Amniotic epithelial cell (primary cell): ENCODE measurements around the gene IL3RA.

Experiments
- DNase-seq: peaks from one replicate; pipeline ENCODE4 v3.0.0-alpha.2; 2010; ENCODE audit warnings: low read depth

IL3RA gene

DNA sequence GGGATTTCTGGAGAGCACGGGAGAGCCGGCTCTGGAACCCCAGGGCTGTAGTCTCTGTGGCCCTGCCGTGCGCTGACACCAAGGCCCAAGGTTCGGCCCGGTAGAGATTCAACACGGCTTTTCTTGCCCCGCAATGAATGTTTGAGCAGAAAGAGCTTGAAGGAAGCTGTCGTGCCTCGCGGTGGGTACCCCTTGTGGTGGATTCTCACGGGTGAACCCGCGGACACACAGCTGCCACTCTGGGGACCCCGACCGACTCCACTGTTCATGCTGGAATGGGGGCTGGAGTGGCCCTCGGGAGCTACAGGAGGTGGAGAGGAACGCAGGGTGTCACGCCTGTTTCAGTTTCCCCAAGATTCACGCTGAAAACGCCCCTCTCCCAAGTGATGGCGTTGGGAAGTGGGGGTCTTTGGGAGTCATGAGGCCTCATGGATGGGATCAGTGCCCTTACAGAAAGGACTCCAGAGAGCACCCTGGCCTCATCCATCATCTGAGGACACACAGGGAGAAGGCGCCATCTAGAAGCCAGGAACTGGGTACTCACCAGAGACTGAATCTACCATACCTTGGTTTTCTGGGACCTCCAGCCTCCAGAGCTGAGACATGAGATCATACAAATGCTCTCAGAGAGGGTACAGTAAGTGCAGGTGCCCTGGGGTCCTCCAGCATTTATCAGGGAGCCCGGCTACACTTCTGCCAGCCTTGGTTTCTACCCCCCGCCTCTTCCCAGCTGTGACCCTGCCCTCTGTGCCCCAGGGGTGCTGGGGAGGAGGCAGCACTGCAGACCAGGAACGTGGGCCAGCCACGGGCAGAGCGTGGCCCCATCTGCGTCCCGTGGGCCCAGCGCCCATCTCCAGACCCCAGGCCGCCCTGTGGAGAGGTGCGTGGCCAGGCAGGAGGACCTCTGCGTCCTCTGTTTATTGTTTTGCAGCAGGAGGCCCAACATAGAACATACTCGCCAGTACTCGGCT, 49.0 kb downstream of the IL3RA start:
- DNase-seq = no peak

DNA sequence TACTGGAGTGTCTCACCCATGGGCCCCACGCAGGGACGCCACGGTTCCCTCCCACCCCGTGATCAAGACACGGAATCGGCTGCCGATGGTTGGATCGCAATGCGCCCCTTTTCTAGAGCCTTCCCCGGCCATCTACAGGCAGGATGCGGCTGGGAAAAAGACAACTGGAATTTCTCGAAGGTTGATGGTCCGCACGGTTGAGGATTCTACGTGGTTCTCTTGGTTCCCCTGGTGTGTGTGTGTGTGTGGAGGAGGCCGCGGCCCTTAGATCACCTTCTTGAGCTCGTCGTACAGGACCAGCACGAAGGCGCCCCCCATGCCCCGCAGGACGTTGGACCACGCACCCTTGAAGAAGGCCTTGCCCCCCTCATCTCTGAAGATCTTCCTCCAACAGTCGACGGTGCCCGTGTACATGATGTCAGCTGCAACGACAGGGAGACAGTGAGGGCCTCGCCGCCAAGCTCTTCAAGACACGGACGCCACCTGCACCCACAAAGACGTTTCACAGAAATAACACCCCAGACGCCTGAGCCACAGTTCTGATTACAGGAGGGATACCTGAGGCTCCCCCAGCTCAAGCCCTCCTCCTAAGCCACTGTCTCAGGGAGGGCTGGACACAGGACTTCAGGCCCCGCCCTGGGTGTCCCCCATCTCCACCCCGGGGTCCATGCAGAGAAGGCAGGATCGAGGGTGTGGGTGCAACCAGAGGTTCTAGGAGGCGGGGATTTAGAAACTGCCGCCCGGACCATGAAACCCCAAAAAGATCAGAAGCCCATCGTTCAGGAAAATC, 49.9 kb downstream of the IL3RA start:
- no peak for DNase-seq

DNA sequence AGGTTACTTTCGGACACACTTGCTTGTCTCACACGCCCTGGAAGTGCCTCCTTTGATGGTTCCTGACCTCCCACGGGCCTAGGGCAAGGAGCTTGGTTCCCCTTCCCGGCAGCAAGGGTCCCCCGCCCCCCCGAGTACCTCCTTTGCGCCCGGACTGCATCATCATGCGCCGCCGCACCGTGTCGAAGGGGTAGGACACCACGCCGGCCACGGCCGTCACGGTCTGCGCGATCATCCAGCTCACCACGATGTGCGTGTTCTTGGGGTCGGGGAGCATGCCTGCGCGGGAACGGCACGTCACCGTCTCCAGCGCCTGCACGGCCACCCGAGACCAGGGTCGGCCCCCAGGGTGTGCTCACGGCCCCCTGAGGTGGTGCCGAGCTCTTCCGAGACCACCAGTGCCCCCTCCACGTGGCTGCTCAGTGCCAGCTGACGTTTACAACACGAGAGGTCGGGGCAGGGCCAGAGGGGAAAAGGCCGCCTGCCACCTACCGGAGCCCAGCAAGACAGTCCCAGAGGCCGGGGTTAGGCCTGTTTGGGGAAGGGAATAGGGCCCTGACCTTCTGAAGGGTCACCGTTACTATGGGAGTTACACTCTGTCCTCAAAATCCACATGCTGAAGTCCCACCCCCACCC, 50.7 kb downstream of the IL3RA start:
- no peak for DNase-seq

DNA sequence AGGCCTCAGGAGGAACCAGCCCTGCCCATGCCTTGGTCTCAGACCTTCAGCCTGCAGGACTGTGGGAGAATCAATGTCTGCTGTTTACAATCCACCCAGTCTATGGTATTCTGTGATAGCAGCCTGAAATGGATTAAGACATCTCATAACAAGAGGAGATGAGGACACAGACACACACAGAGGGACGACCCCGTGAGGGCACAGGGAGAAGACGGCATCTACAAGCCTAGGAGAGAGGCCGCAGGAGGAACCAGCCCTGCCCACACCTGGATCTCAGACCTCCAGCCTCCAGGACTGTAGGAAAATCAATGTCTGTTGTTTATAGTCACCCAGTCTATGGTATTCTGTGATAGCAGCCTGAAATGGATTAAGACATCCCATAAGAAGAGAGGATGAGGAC, 52.1 kb downstream of the IL3RA start:
- no peak for DNase-seq

DNA sequence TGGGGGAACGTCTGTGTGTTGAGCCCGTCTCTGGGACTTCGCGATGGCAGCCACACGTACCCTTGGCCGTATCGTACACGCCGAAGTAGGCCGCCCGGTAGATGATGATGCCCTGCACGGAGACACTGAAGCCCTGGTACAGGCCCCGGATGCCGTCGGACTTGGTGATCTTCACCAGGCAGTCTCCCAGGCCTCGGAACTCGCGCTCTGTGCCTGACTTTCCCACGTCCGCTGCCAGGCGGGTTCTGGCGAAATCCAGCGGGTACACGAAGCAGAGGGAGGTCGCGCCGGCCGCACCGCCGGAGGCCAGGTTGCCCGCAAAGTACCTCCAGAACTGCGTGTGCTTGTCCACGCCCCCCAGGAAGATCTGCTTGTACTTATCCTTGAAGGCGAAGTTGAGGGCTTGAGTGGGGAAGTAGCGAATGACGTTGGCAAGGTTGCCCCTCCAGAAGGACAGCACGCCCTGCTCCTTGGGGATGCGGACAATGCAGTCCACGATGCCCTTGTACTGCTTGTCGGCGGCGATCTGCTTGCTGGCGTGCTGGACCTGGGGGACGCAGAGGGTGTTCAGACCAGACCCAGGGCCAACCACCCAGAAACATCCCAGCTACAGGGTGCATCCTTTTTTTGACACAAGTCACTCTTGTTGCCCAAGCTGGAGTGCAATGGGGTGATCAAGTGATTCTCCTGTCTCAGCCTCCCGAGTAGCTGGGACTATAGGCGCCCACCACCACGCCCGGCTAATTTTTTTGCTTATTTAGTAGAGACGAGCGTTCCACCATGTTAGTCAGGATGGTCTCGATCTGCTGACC, 52.8 kb downstream of the IL3RA start:
- no peak for DNase-seq

DNA sequence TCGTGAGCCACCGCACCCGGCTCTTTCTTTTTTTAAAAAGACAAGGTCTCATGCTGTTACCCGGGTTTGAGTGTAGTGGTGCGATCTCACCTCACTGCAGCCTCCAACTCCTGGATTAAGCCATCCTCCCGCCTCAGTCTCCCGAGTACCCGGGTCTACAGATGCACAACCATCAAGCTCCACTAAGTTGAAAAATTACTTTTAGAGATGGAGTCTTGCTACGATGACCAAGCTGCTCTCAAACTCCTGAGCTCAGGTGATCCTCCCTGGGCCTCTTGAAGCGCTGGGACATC, 53.4 kb downstream of the IL3RA start:
- DNase-seq = no peak

DNA sequence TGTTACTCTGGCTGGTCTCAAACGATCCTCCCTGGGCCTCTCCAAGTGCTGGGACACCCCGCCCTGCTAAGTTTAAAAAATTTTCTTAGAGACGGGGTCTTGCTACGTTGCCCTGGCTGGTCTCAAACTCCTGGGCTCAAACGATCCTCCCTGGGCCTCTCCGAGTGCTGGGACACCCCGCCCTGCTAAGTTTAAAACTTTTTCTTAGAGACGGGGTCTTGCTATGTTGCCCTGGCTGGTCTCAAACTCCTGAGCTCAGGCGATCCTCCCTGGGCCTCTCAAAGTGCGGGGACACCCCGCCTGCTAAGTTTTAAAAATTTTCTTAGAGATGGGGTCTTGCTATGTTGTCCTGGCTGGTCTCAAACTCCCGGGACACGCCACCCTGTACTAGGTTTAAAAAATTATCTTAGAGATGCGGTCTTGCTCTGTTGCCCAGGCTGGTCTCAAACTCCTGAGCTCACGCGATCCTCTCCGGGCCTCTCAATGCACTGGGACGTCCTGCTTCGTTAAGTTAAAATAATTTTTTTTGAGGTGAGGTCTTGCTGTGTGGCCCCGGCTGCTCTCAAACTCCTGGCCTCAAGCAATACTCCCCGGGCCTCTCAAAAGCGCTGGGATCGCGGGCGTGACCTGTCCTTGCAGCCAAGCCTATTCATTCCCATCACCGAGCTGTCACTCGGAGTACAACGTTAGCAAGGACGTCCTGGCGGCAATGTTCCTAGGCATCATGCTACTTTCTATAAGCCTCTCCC, 54.2 kb downstream of the IL3RA start:
- no peak for DNase-seq

DNA sequence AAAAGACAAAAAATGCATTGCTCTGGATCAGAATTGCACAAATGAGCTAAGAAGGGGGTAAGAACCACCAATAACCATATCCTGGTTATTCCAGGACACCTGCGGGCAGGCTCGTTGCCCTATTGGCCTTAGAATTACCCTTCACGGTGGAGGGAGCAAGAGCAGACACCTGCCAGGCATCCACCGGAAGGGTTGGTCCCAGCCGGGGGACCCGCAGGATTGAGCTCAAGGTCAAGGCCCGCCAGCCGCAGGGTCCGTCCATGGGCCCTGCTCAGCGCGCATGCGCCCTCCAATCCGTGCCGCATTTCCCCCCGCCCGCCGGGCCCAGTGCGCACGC, 54.8 kb downstream of the IL3RA start:
- DNase-seq = no peak

DNA sequence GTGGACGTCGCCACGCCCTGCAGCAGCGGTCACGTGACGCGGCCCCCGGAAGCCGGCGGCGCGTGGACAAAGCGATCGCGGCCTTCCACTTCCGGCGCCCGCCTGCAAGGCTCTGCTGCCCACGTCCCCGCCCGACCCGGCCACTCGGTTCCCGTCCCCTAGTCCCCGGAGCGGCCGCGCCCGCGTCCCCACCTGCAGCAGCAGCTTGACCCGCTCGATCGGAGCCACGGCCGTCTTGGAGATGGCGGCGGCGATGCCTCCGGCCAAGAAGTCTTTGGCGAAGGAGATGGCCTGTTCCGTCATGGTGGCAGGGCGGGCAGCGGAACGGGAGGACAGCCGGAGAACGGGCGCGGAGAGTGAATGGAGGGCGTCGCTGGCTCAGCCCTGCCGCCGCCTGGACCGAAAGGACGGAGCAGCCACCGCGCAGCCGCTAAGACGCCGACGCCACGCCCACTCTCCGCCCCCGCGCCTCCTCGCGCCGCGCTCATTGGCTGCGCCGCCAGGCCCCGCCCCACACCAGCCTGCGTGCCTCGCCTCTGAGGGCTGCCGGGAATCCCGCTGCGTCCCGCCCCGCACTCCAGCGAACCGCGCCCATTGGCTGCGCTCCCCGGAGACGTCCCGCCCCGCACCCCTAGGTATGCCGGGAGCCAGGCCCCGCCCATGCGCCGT, 55.3 kb downstream of the IL3RA start, which contains the start of gene SLC25A6:
TSS of gene SLC25A6 (minus strand) at position 407 of the 669 bp plus-strand sequence. CDS start at position 303, 104 bp downstream.
- peak; percentile 93 for DNase-seq

DNA sequence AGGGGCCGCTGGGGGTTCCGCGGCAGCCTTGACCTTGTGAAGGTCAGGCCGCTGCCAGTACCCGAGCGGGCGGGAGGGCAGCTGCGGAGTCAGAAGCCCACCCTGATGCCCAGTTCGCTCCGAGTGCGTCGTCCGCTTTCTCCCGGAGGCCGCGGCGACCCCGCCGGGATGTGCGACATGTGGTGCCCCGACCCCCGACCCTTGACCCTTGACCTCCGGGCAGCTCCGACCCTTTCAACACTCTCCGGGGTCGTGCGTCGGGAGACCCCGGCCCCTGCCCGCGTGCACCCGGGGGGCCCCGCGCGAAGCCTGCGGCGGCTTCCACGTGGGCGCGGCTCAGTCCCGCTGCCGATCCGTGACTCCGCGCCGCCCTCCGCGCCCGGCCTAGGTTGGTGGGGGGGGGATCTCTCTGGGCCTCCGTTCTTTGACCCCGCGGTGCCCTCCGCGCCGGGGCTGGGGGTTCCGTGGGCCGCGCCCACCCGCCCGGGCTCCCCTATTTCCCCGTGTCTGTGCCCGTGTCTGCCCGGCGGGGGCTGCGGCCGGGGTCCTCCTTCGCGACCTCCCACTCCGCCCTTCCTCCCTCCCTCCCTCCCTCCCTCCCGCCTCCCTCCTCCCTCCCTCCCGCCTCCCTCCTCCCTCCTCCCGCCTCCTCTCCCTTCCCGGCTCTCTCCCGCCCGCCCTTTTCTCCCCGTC, 55.9 kb downstream of the IL3RA start:
- DNase-seq = peak; percentile 66

DNA sequence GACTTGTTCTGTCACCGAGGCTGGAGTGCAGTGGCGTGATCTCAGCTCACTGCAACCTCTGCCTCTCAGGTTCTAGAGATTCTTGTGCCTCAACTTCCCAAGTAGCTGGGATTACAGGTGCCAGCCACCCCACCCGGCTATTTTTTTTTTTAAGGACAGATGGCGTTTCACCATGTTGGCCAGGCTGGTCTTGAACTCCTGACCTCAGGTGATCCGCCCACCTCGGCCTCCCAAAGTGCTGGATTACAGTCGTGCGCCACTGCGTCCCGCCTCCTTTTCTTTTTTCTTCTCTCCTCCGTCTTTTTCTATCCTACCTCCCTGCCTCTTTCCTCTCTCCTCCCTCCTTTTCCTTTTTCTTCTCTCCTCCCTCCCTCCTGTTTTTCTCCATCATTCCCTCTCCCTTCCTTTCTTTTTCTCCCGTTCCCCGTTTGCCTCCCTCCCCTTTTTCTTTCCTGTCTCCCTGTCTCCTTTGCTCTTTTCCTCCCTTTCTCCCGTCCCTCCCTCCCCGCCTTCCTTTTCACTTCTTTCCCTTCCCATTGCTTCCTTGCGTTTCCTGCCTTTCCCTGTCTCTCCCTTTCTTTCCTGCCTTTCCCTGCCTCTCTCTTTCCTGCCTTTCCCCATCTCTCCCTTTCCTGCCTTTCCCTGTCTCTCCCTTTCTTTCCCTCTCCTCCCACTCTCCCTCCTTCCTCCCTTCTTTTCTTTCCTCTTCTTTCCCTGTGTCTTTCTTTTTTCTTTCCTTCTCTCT, 57.5 kb downstream of the IL3RA start:
- DNase-seq = no peak

DNA sequence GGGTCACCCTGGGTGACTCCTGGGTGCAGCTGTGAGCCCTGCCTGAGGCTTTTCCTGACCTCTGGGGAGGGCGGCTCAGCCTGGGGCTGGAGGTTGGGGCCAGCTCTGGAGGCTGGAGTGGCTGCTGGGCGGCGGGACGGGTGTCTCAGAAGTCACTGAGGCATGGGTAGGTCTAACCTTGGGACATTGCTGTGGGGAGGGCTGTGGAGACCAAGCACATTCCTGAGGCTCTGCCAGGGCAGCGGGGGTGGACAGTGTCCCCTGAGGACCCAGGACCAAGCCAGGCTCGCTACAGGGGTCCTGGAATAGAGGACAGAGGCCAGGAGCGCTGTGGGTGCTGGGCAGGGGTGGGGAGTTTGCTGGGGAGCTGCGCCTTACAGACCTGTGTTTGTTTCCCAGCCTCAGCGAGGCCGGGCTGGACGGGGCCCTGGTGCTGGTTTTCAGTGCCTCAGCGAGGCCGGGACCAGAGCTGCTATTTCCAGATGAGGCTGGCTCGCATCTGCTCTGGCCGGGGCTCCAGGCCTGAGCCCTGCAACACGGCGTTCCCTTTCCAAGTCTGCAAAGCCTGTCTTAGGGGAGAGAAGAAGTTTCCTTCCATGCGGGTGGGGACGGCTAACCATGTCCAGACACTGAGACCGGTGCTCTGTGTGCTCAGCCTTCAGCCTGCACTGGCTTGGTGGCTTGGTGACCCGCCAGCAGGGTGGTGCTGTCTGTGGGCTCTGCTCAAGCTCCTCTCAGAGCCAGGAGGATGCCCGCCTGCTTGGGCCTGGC, 58.3 kb downstream of the IL3RA start:
- DNase-seq = no peak

DNA sequence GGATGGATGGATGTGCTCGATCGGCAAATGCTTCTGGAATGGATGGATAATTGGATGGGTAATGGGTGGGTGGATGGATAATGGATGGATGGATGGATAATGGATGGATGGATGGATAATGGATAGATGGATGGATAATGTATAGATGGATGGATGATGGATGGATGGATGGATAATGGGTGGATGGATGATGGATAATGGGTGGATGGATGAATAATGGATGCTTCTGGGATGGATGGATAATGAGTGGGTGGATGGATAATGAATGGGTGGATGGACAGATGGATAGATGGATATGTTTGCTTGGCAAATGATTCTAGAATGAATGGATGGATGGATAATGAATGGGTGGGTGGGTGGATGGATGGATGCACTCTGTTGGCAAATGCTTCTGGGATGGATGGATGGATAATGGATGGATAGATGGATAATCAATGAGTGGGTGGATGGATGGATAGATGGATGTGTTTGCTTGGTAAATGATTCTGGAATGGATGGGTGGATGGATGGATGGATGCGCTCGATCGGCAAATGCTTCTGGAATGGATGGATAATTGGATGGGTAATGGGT, 59.1 kb downstream of the IL3RA start:
- DNase-seq = no peak

DNA sequence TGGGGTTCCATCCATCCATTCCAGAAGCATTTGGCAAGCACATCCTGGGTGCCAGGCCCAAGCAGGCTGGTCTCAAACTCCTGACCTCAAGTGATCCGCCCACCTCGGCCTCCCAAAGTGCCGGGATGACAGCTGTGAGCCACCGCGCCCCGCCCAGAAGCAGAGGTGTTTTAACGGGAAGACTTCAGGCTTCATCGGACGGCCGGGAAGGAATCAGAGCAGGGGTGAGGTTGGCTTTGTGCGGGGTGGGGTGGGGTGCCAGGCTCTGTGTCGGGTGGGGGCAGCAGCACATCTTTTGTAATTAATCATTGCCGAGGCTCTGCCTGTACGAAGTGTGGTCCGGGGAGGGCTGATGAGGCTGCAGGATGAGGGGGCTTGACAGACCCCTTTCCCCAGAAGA, 60.4 kb downstream of the IL3RA start:
- DNase-seq = no peak

DNA sequence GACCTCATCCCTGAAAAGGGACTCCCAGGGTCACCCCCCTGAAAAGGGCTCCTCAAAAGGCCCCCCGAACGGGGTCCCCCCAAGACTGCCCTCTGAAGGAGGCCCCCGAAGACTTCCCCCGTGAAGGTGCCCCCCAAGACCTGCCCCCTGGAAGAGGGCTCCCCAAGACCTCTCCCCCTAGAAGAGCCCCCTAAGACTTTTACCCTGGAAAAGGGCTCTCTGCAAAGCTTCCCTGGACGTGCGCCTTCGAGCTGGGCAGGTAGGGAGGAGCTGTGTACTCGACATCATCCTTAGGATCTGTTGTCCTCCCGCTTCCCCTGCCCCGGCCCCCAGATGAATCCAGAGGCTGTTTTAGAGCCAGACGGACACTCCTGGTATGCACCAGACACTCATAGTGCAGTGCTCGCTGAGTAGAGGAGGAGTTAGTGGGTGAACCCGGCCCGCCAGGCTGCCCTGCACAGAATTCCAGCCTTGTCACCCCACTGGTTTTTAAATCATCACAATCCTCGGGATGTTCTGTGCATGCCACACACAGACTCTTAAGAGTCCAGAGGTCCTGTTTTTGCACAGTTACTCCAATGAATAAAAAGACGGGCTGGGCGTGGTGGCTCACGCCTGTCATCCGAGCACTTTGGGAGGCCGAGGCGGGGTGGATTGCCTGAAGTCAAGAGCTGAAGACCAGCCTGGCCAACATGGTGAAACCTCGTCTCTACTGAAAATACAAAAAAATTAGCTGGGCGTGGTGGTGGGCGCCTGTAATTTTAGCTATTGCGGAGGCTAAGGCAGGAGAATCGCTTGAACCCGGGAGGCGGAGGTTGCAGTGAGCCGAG, 61.1 kb downstream of the IL3RA start:
- DNase-seq = no peak

DNA sequence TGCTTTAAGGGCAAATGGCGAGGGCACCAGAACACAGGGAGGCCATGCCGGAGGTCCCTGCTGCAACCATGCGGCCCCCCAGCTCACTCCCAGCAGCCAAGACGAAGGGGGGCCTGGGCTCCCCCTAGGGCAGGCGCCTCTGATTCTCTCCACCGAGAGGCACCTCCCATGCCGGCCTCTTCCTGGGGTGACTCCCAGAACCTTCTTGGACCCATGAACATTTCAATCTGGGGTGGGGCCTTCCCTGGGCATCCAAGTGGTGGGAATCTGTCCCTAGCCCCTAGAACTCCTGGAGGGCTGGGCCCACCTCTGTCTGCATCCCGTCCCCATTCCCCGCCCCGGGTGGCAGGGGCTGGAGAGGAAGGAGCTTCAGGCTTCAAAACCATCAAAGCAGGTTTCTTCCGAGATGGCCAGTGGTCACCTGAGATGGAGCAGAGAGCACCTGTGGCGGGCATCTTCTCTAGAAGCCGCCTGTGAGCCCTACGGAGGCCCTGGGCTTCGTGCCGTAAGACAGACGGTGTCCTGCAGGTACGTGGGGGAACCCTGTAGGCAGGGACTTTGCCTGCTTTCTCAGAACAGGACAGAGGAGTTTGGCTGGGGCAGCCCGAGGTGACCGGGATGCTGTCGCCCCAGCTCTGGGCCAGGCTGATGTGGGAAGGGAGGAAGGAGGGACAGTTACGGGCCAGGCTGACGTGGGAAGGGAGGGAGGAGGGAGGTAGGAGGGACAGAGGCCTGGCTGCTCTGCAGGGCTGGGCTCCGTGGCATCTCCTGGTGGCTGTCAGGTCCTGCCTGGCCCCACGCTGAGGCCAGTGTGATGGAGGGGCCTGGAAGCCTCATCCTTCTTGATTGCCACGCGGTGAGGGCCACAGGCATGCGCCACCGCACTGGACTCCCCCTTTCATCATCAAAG, 62.1 kb downstream of the IL3RA start:
- no peak for DNase-seq
